Left lung (tissue), 10 donors: ENCODE results near the gene CDC42BPA. TPM values are rescaled to one million over a fixed set of nuclear protein-coding genes. Genes with fewer than 3 reads are reported as not detected.

ENCODE experiments used
- ATAC-seq: fragments of 200-7000 bp; cut with Tn5 transposase; one replicate; pipeline ENCODE4 v1.9.1; 2020; ENCODE audit warnings: moderate library complexity
- DNase-seq, 4 donors: peaks; one replicate each; pipeline ENCODE4 v3.0.0-alpha.2; 2013 to 2020
- H3K27ac ChIP-seq, 2 donors: fragments of 200-600 bp; sonication (generic) in 1 of 2; one replicate each; pipeline versions ENCODE4 v1.5.0 to v1.8.0; 2020 to 2021
- H3K27me3 ChIP-seq, 2 donors: fragments of 200-600 bp; sonication (generic) in 1 of 2; one replicate each; pipeline versions ENCODE4 v1.5.0 to v1.8.0; 2020 to 2021
- H3K36me3 ChIP-seq, 2 donors: fragments of 200-600 bp; sonication (generic) in 1 of 2; one replicate each; pipeline versions ENCODE4 v1.5.0 to v1.8.0; 2020 to 2021
- H3K4me1 ChIP-seq, 2 donors: fragments of 200-600 bp; one replicate each; pipeline ENCODE4 v1.8.0; 2021
- H3K4me3 ChIP-seq, 2 donors: fragments of 200-600 bp; sonication (generic) in 1 of 2; one replicate each; pipeline versions ENCODE4 v1.5.0 to v1.8.0; 2020 to 2021; ENCODE audit warnings: mild to moderate bottlenecking in 1 of 2
- H3K9me3 ChIP-seq, 2 donors: fragments of 200-600 bp; sonication (generic) in 1 of 2; one replicate each; pipeline versions ENCODE4 v1.5.0 to v1.8.0; 2020 to 2021
- intact Hi-C, 2 donors: fragments of 100-400 bp; cut with DNase I; formaldehyde crosslinking; loops; one replicate each; pipeline versions ENCODE4 v1.11.2 to v1.14.2; 2022
- polyA plus RNA-seq, 6 donors: library from polyadenylated mRNA; unstranded; fragments of 120-200 nt; gene quantifications; one replicate each; pipeline ENCODE4 v1.2.1, GENCODE V29; 2013; ENCODE audit not compliant: insufficient read length in 6 of 6
- total RNA-seq, 2 donors: library from RNA; stranded (reverse); fragmentation: NEBNext Ultra II Directional; extraction: Animal tissue kit (Norgen Biotek cat#: 25700); gene quantifications; one replicate each; pipeline ENCODE4 v1.2.1, GENCODE V29; 2021
- TF ChIP-seq, protein P1 (sequence below), 2 donors: fragments of 200-600 bp; sonication (generic) in 1 of 2; IDR thresholded peaks; one replicate each; pipeline versions ENCODE4 v1.5.0 to v1.8.0; 2021; ENCODE audit warnings: antibody characterized with exemption in 2 of 2
- donor health status: DM: no; HTN: yes; CAD: no.
- donor health status: DM: no; HTN: no; CAD: no.

CDC42BPA gene
- total and polyA plus RNA-seq, 8 donors = 35.8 to 49.0 (median 43.4) TPM

DNA sequence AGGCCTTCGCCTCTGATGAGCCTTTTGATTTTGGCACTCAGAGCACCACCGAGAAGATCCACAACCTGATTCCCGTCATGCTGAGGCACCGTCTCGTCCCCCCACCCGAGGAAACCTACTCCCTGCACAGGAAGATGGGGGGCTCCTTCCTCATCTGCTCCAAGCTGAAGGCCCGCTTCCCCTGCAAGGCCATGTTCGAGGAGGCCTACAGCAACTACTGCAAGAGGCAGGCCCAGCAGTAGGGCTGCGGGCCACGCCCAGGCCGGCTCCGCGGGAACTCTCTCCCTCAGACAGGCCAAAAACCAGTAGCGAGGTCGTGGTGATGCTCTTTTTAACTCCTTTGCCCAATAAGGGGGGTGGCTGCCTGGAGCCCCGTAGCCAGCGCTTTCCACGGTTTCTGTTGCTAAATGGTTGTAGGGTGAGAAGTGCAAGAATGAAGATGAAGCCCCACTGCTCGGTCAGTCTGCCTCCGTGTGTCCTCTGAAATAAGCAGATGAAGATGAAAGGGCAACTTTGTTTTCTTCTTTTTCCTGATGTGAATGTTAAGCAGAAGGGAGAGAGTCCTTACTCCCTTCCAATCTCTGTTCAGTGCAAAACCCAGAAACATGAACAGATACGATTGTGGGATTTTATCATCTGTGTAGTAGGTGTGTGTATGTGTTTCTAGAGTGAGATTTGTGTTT, 331.7 kb downstream of the CDC42BPA start:
- no peak overlapping the region for H3K27ac ChIP-seq
- TF ChIP-seq, protein P1, sequence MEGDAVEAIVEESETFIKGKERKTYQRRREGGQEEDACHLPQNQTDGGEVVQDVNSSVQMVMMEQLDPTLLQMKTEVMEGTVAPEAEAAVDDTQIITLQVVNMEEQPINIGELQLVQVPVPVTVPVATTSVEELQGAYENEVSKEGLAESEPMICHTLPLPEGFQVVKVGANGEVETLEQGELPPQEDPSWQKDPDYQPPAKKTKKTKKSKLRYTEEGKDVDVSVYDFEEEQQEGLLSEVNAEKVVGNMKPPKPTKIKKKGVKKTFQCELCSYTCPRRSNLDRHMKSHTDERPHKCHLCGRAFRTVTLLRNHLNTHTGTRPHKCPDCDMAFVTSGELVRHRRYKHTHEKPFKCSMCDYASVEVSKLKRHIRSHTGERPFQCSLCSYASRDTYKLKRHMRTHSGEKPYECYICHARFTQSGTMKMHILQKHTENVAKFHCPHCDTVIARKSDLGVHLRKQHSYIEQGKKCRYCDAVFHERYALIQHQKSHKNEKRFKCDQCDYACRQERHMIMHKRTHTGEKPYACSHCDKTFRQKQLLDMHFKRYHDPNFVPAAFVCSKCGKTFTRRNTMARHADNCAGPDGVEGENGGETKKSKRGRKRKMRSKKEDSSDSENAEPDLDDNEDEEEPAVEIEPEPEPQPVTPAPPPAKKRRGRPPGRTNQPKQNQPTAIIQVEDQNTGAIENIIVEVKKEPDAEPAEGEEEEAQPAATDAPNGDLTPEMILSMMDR (IDR thresholded peaks at IDR 0.05) = no peak
- H3K4me3 ChIP-seq = no peak overlapping the region
- intact Hi-C loops = no loop called here
- H3K27me3 ChIP-seq = no peaks in the 10 kb centered on the region
- no peak for DNase-seq
- H3K4me1 ChIP-seq = peaks cover 12 to 35% of the 10 kb centered on the region in 2 donors
- no peak for ATAC-seq
- H3K9me3 ChIP-seq = no peaks in the 10 kb centered on the region
- H3K36me3 ChIP-seq = peaks cover 0 to 59% of the 10 kb centered on the region in 2 donors

DNA sequence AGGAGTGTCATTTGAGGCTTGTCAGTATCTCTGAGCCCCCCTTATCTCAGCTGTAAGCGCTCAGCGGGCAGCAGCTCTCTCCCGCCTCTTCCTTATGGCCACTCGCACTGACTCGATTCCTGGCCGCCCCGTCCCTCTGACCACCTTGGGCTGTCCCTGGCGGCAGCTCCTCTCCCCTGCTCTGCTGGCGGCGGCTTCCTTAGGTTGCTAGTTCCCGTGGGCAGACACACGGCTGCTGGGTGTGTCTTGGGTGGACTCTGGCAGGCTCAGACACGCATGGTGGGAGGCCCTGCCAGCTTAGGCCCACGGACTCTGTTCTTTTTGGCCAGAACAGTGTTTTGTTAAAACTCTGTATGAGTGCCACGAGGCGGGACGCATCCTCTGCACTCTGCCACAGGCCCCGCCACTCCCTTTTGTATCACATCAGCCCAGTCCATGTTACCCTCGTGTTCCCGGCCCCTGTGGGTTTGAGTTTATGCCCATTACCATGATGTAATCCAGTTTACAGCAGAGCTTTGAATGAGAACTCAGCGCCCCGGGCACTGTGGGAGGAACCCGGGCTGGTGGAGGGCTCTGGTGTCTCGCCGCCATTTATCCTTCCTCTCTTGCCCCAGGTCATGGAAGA, 332.3 kb downstream of the CDC42BPA start:
- no peak overlapping the region for H3K4me3 ChIP-seq
- peaks cover 0 to 59% of the 10 kb centered on the region in 2 donors for H3K36me3 ChIP-seq
- no peak overlapping the region for H3K27ac ChIP-seq
- no peaks in the 10 kb centered on the region for H3K9me3 ChIP-seq
- peaks cover 12 to 35% of the 10 kb centered on the region in 2 donors for H3K4me1 ChIP-seq
- no peaks in the 10 kb centered on the region for H3K27me3 ChIP-seq
- no peak for DNase-seq
- TF ChIP-seq, protein P1 (IDR thresholded peaks at IDR 0.05) = no peak
- ATAC-seq = no peak
- intact Hi-C loops = no loop called here

DNA sequence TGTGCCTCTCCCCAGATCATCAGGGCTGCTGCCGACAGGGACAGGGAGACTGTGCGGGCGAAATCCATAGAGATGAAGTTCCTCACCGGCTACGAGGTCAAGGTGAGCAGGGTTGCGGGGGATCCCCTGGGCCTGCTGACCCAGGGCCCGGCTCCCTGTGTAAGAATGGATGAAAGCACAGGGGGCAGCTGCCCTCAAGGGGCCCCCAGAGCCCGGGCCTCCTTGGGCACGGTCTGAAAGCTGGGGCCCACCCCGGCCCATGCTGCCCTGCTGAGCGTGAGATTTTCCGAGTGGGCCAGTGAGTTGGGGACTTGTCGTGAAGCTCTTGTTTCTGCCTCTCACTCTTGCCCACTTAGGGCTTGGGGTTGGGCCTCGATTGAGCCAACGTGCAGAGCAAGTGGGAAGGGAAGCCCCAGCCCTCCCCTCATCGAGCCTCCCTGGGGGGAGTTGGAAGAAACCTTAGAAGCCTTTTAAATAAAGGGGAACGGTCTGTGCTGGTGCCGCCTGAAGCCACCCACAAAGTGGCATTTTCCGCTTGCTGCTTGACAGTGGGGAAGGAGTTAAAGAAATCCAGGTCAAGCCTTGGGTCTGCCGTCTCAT, 333.0 kb downstream of the CDC42BPA start:
- Histone ChIP-seq H3K4me3 (no peak overlapping the region), H3K27me3 (no peaks in the 10 kb centered on the region), H3K4me1 (peaks cover 12 to 33% of the 10 kb centered on the region in 2 donors), H3K27ac (no peak overlapping the region), H3K36me3 (peaks cover 0 to 59% of the 10 kb centered on the region in 2 donors), H3K9me3 (no peaks in the 10 kb centered on the region)
- intact Hi-C loops = no loop called here
- TF ChIP-seq, protein P1 (IDR thresholded peaks at IDR 0.05) = no peak
- ATAC-seq (no peak), DNase-seq (no peak)

DNA sequence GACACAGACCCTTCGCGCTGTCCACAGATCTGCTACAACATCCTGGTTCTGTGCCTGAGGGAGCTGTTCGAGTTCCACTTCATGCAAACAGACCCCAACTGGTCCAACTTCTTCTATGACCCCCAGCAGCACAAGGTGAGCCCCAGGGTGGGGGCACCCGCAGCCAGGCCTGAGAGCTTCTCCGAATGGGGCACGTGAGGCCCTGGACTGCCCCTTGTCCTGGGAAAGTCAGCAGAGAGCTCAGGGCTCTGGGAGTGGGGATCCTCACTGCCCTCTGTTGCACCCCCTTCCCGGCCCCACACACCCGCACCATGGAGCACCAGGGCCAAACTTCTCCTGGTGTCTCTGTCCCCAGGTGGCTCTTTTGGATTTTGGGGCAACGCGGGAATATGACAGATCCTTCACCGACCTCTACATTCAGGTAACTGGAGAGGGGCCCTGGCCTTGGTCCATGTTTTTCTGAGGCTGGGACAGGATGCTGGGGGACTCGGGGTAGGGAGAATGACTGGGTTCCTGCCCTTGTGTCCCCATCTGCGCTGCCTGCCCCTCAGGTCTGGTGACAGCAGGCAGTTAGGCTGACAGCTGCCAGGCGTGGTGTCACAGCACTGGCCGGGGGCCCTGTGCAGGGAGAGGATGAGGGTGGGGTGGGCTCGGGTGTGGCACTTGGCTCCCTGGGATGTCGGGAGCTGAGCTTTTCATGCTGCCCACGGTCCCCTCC, 333.6 kb downstream of the CDC42BPA start:
- Histone ChIP-seq H3K9me3 (no peaks in the 10 kb centered on the region), H3K36me3 (peaks cover 0 to 63% of the 10 kb centered on the region in 2 donors), H3K4me3 (no peak overlapping the region), H3K27ac (no peak overlapping the region), H3K4me1 (peaks cover 9 to 28% of the 10 kb centered on the region in 2 donors), H3K27me3 (no peaks in the 10 kb centered on the region)
- TF ChIP-seq, protein P1 (IDR thresholded peaks at IDR 0.05) = no peak
- DNase-seq = no peak
- intact Hi-C loops = no loop called here
- no peak for ATAC-seq

DNA sequence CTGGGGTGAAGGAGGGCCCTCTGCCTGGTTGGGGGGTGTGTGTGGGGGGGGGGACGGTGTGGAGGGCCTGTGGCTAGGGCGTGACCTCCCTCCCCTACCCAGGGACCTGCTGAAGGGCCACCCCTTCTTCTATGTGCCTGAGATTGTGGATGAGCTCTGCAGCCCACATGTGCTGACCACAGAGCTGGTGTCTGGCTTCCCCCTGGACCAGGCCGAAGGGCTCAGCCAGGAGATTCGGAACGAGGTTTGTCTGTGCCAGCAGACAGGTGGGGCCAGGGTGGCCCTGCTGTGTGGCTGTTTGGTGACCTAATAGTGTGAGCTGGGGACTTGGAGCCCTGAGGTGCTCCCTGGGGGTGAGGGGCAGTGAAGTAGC, 334.3 kb downstream of the CDC42BPA start:
- no peak overlapping the region for H3K4me3 ChIP-seq
- no peaks in the 10 kb centered on the region for H3K9me3 ChIP-seq
- H3K36me3 ChIP-seq = peaks cover 0 to 66% of the 10 kb centered on the region in 2 donors
- TF ChIP-seq, protein P1 (IDR thresholded peaks at IDR 0.05) = no peak
- DNase-seq (no peak), ATAC-seq (no peak)
- peaks cover 7 to 23% of the 10 kb centered on the region in 2 donors for H3K4me1 ChIP-seq
- intact Hi-C loops = no loop called here
- no peak overlapping the region for H3K27ac ChIP-seq
- H3K27me3 ChIP-seq = no peaks in the 10 kb centered on the region
